ENCODE data around the gene TTLL10. TPM values are rescaled to one million over a fixed set of nuclear protein-coding genes. Genes with fewer than 3 reads are reported as not detected.

Gene TTLL10
- total RNA-seq, 1 donor from 2014 or later: not detected

GRCh38 chr1:1156140-1157032 is 17.3 kb upstream of the TTLL10 start:
- Histone ChIP-seq H3K4me3 (ENCODE audit: low read depth, low read length) (no peak overlapping the region), H3K27me3 (ENCODE audit: control insufficient read depth, insufficient read depth, low read length) (no peaks in the 10 kb centered on the region), H3K36me3 (ENCODE audit: control insufficient read depth, insufficient read depth, low read length) (no peaks in the 10 kb centered on the region)
- TF ChIP-seq CTCF (IDR thresholded peaks at IDR 0.05; ENCODE audit: insufficient read depth, low read length, poor library complexity, severe bottlenecking): no peak
- no peak for DNase-seq (ENCODE audit: low read depth)

GRCh38 chr1:1157033-1157365 is 16.7 kb upstream of the TTLL10 start:
- no peak overlapping the region for H3K4me3 ChIP-seq (ENCODE audit: low read depth, low read length)
- TF ChIP-seq CTCF (IDR thresholded peaks at IDR 0.05; ENCODE audit: insufficient read depth, low read length, poor library complexity, severe bottlenecking): no peak
- DNase-seq (ENCODE audit: low read depth): no peak
- no peaks in the 10 kb centered on the region for H3K36me3 ChIP-seq (ENCODE audit: control insufficient read depth, insufficient read depth, low read length)
- H3K27me3 ChIP-seq (ENCODE audit: control insufficient read depth, insufficient read depth, low read length): no peaks in the 10 kb centered on the region

- H3K4me3 ChIP-seq (ENCODE audit: low read depth, low read length): peak overlapping the region; percentile 37
- no peak for TF ChIP-seq CTCF (IDR thresholded peaks at IDR 0.05; ENCODE audit: insufficient read depth, low read length, poor library complexity, severe bottlenecking)
- no peaks in the 10 kb centered on the region for H3K27me3 ChIP-seq (ENCODE audit: control insufficient read depth, insufficient read depth, low read length)
- no peaks in the 10 kb centered on the region for H3K36me3 ChIP-seq (ENCODE audit: control insufficient read depth, insufficient read depth, low read length)
- DNase-seq (ENCODE audit: low read depth): peak; percentile 53
Measured at GRCh38 chr1:1157426-1157913, 16.2 kb upstream of the TTLL10 start.

GRCh38 chr1:1157914-1158710 is 15.6 kb upstream of the TTLL10 start:
- no peak for TF ChIP-seq CTCF (IDR thresholded peaks at IDR 0.05; ENCODE audit: insufficient read depth, low read length, poor library complexity, severe bottlenecking)
- H3K4me3 ChIP-seq (ENCODE audit: low read depth, low read length): peak overlapping the region; percentile 37
- no peak for DNase-seq (ENCODE audit: low read depth)
- H3K36me3 ChIP-seq (ENCODE audit: control insufficient read depth, insufficient read depth, low read length): no peaks in the 10 kb centered on the region
- H3K27me3 ChIP-seq (ENCODE audit: control insufficient read depth, insufficient read depth, low read length): no peaks in the 10 kb centered on the region

GRCh38 chr1:1160281-1160930 is 13.3 kb upstream of the TTLL10 start:
- DNase-seq (ENCODE audit: low read depth): no peak
- TF ChIP-seq CTCF (IDR thresholded peaks at IDR 0.05; ENCODE audit: insufficient read depth, low read length, poor library complexity, severe bottlenecking): no peak
- Histone ChIP-seq H3K36me3 (ENCODE audit: control insufficient read depth, insufficient read depth, low read length) (no peaks in the 10 kb centered on the region), H3K27me3 (ENCODE audit: control insufficient read depth, insufficient read depth, low read length) (no peaks in the 10 kb centered on the region), H3K4me3 (ENCODE audit: low read depth, low read length) (no peak overlapping the region)
